ENCODE measurements around the gene LDLRAD4.

DNA sequence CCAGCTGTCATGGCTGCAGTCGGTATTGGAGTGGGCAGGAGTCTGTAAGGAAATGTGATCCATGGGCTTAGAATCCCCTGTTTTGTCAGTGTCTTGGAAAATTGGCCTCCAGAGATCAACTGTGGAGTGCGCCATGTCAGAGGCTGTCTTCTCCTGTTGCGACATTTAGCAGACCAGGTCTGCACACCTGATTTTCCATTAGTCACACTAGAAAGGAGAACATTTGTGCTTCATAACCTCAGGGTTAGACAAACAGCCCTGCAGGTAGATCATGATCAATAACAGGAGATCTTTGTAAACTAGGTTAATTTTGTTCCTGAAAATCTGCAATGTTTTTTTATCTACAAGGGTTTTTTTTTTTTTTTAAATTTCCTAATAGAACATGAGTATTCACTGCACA is 28.0 kb downstream of the LDLRAD4 start:
- TF ChIP-seq POLR2A (IDR thresholded peaks at IDR 0.05; ENCODE audit: low read depth) (no peak), POLR2AphosphoS5 (IDR thresholded peaks at IDR 0.05) (no peak), EP300 (IDR thresholded peaks at IDR 0.05) (no peak)
- TF ChIP-seq, protein P1, sequence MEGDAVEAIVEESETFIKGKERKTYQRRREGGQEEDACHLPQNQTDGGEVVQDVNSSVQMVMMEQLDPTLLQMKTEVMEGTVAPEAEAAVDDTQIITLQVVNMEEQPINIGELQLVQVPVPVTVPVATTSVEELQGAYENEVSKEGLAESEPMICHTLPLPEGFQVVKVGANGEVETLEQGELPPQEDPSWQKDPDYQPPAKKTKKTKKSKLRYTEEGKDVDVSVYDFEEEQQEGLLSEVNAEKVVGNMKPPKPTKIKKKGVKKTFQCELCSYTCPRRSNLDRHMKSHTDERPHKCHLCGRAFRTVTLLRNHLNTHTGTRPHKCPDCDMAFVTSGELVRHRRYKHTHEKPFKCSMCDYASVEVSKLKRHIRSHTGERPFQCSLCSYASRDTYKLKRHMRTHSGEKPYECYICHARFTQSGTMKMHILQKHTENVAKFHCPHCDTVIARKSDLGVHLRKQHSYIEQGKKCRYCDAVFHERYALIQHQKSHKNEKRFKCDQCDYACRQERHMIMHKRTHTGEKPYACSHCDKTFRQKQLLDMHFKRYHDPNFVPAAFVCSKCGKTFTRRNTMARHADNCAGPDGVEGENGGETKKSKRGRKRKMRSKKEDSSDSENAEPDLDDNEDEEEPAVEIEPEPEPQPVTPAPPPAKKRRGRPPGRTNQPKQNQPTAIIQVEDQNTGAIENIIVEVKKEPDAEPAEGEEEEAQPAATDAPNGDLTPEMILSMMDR (IDR thresholded peaks at IDR 0.05), result no peak
